C1 segment of cervical spinal cord (tissue), 14 donors: ENCODE measurements around the gene SNX6.
"Not testable (repeated sequence)": the region's sequence is repeated elsewhere in the genome, so short reads cannot be mapped to it uniquely, and the experiment has no call there.

ENCODE experiments used
- DNase-seq, 14 donors: peaks; one replicate each; lab custom pipeline; 2025; lab: John Stamatoyannopoulos, UW

The SNX6 gene

DNA sequence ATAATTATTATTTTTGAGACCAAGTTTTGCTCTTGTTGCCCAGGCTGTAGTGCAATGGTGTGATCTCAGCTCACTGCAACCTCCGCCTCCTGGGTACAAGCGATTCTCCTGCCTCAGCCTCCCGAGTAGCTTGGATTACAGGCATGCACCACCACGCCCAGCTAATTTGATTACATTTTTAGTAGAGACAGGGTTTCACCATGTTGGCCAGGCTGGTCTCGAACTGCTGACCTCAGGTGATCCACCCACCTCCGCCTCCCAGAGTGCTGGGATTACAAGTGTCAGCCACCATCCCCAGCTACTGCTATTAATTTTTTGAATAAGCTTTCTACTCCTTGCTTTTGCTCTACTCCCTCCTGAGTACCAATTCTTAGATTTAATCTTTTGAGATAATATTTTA lies 108.9 kb downstream of the SNX6 start:
- not testable (repeated sequence) for DNase-seq

- not testable (repeated sequence) for DNase-seq
Observed at GRCh38 chr14:34520304-34520970, 109.5 kb downstream of the SNX6 start.
